Measurements from ENCODE around the gene ADGRV1. TPM values are rescaled to one million over a fixed set of nuclear protein-coding genes. Genes with fewer than 3 reads are reported as not detected.

Gene ADGRV1
- total and polyA plus RNA-seq, 9 of the 15 experiments (the other 6 are each of a cell fraction or from before 2014, with no cell fraction given) = 21.7 to 156 (median 58.2) TPM

DNA sequence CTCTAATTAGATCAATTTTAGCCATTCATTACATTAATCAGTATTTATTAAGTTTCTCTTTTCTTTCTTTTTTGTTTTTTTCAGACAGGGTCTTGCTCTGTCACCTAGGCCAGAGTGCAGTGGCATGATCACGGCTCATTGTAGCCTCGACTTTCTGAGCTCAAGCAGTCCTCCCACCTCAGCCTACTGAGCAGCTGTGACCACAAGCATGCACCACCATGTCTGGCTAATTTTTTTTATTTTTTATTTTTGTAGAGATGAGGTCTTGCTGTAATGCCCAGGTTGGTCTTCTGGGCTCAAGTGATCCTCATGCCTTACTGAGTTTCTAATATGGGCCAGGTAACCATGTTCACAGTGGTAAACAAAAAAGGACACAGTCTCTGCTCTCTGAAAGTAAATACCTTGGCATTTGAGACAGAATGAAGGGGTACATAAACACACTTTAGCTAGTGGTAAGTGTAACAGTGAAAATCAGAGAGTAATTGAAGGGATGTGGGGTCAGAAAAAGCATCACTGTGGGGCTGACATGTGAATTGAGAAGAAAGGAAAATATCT lies 336.3 kb downstream of the ADGRV1 start:
- H3K79me2 ChIP-seq (ENCODE audit: control insufficient read depth, insufficient read depth, low read length) = no peaks in the 10 kb centered on the region
- no peaks in the 10 kb centered on the region for H4K20me1 ChIP-seq (replicated peaks; ENCODE audit: control insufficient read depth, insufficient read depth, low read length)
- H3K4me1 ChIP-seq (replicated peaks in 1 of 2; ENCODE audit: control insufficient read depth in 2 of 2, insufficient read depth in 2 of 2, low read length in 2 of 2) = no peaks in the 10 kb centered on the region
- no TSS peak for BruUV-seq (replicated peaks)
- in situ Hi-C loops (cut with MboI) (no loop called here), intact Hi-C loops (cut with micrococcal nuclease) (no loop called here)
- H3K27ac ChIP-seq (ENCODE audit: extremely low read depth, low read depth, low read length) = no peak overlapping the region
- H3K9me1 ChIP-seq (ENCODE audit: control insufficient read depth, insufficient read depth, low read length) = no peaks in the 10 kb centered on the region
- no peaks in the 10 kb centered on the region for H3K27me3 ChIP-seq (ENCODE audit: control insufficient read depth in 2 of 2, insufficient read depth in 2 of 2, low read length in 2 of 2)
- DNase-seq (ENCODE audit: extremely low read depth in 1 of 4, low spot score in 3 of 4) (no peak), FAIRE-seq (no peak), ATAC-seq (no peak)
- H3K9ac ChIP-seq (ENCODE audit: insufficient read depth in 1 of 2, low read depth in 2 of 2, low read length in 2 of 2) = no peak overlapping the region
- H2AFZ ChIP-seq (ENCODE audit: low read depth, low read length) = no peak overlapping the region
- H3K36me3 ChIP-seq (ENCODE audit: control insufficient read depth, insufficient read depth, low read length) = peaks cover 16% of the 10 kb centered on the region; the same call in 2 of the 3 replicates
- 75% methylated on average over 2 of the region's 2 CpGs for WGBS (ENCODE audit: insufficient coverage, low coverage, missing lambda C conversion rate)
- no peaks in the 10 kb centered on the region for H3K9me3 ChIP-seq (replicated peaks; ENCODE audit: control insufficient read depth, insufficient read depth, low read depth, low read length)
- POLR2A ChIA-PET = interaction anchor here (1.2 kb wide), 1 partner anchor 9 kb away, joined by 3 read pairs; no protein-coding TSS in a partner anchor
- TF ChIP-seq, protein P1, sequence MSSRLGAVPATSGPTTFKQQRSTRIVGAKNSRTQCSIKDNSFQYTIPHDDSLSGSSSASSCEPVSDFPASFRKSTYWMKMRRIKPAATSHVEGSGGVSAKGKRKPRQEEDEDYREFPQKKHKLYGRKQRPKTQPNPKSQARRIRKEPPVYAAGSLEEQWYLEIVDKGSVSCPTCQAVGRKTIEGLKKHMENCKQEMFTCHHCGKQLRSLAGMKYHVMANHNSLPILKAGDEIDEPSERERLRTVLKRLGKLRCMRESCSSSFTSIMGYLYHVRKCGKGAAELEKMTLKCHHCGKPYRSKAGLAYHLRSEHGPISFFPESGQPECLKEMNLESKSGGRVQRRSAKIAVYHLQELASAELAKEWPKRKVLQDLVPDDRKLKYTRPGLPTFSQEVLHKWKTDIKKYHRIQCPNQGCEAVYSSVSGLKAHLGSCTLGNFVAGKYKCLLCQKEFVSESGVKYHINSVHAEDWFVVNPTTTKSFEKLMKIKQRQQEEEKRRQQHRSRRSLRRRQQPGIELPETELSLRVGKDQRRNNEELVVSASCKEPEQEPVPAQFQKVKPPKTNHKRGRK (tag; IDR thresholded peaks at IDR 0.05) = no peak
- TF ChIP-seq PML (IDR thresholded peaks at IDR 0.05; ENCODE audit: low read length) = no peak
- H3K4me2 ChIP-seq (ENCODE audit: insufficient read depth, low read length) = no peak overlapping the region
- no peak overlapping the region for H3K4me3 ChIP-seq
- CTCF ChIA-PET (ENCODE audit: low intra/inter-chr PET ratio) = no interaction called here

DNA sequence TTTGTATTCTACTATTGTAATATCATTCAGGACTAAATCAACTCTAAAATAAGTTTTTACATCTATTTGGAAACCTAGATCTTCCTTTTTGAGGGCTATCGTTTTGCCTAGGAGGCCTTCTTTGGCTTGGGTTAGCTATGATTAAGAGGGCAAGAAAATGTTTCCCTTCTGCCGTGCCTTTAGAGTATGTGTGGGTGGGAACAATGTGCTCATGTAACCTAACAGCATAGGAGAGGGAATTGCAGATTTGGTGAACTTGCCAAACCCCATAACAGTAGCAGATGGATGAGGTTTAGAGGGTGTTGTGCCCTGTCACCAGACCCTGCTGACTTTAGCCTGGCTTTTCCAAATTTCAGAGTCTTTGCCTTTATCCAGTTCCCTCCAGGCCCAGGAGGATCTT lies 339.0 kb downstream of the ADGRV1 start:
- Histone ChIP-seq H3K9ac (ENCODE audit: insufficient read depth in 1 of 2, low read depth in 2 of 2, low read length in 2 of 2) (no peak overlapping the region), H3K79me2 (ENCODE audit: control insufficient read depth, insufficient read depth, low read length) (no peaks in the 10 kb centered on the region), H3K27me3 (ENCODE audit: control insufficient read depth in 2 of 2, insufficient read depth in 2 of 2, low read length in 2 of 2) (no peaks in the 10 kb centered on the region), H2AFZ (ENCODE audit: low read depth, low read length) (no peak overlapping the region), H3K4me3 (no peak overlapping the region), H3K36me3 (ENCODE audit: control insufficient read depth, insufficient read depth, low read length) (peaks cover 13% of the 10 kb centered on the region; the same call in 2 of the 3 replicates), H4K20me1 (replicated peaks; ENCODE audit: control insufficient read depth, insufficient read depth, low read length) (no peaks in the 10 kb centered on the region), H3K4me1 (replicated peaks in 1 of 2; ENCODE audit: control insufficient read depth in 2 of 2, insufficient read depth in 2 of 2, low read length in 2 of 2) (no peaks in the 10 kb centered on the region), H3K9me3 (replicated peaks; ENCODE audit: control insufficient read depth, insufficient read depth, low read depth, low read length) (no peaks in the 10 kb centered on the region), H3K4me2 (ENCODE audit: insufficient read depth, low read length) (no peak overlapping the region), H3K9me1 (ENCODE audit: control insufficient read depth, insufficient read depth, low read length) (no peaks in the 10 kb centered on the region), H3K27ac (ENCODE audit: extremely low read depth, low read depth, low read length) (no peak overlapping the region)
- CTCF ChIA-PET (ENCODE audit: low intra/inter-chr PET ratio) = no interaction called here
- ATAC-seq = no peak
- no peak for FAIRE-seq
- POLR2A ChIA-PET = no interaction called here
- in situ Hi-C loops (cut with MboI) (no loop called here), intact Hi-C loops (cut with micrococcal nuclease) (no loop called here)
- 63% methylated on average over 2 of the region's 2 CpGs for WGBS (ENCODE audit: insufficient coverage, low coverage, missing lambda C conversion rate)
- BruUV-seq (replicated peaks) = no TSS peak
- DNase-seq (ENCODE audit: extremely low read depth in 1 of 4, low spot score in 3 of 4) = no peak
- no peak for TF ChIP-seq ZNF699 (CRISPR knock-in tag; IDR thresholded peaks at IDR 0.05; ENCODE audit: insufficient replicate concordance)
- TF ChIP-seq ZNF445 (CRISPR knock-in tag; IDR thresholded peaks at IDR 0.05; ENCODE audit: low read depth) = no peak
- no peak for TF ChIP-seq HMG20B (CRISPR knock-in tag; IDR thresholded peaks at IDR 0.05)
- no peak for TF ChIP-seq CREBBP (IDR thresholded peaks at IDR 0.05; ENCODE audit: low read depth, low read length)
- no peak for TF ChIP-seq SIN3A (IDR thresholded peaks at IDR 0.05; ENCODE audit: borderline replicate concordance in 2 of 2, control insufficient read depth in 1 of 2, low read depth in 2 of 2, low read length in 2 of 2)
- TF ChIP-seq SMARCC2 (IDR thresholded peaks at IDR 0.05; ENCODE audit: low read depth) = no peak
- no peak for TF ChIP-seq FIP1L1 (IDR thresholded peaks at IDR 0.05; ENCODE audit: low read depth, low read length, poor library complexity, severe bottlenecking)
- TF ChIP-seq ATF1 (CRISPR knock-in tag; IDR thresholded peaks at IDR 0.05) = no peak
- no peak for TF ChIP-seq ATF1 (tag; IDR thresholded peaks at IDR 0.05)
- TF ChIP-seq XRCC3 (IDR thresholded peaks at IDR 0.05) = no peak
- no peak for TF ChIP-seq MYBL2 (IDR thresholded peaks at IDR 0.05; ENCODE audit: low read depth)
- TF ChIP-seq MYBL2 (CRISPR knock-in tag; IDR thresholded peaks at IDR 0.05; ENCODE audit: borderline replicate concordance) = no peak
- no peak for TF ChIP-seq NFATC3 (IDR thresholded peaks at IDR 0.05)
- TF ChIP-seq BRD4 (IDR thresholded peaks at IDR 0.05) = no peak
- no peak for TF ChIP-seq ZNF134 (CRISPR knock-in tag; conservative IDR thresholded peaks at IDR 0.05)

Measured in K562 (cell line).